HG03108 (cell line): ENCODE measurements around the gene RBMY1E.
"Not testable (repeated sequence)": the region's sequence is repeated elsewhere in the genome, so short reads cannot be mapped to it uniquely, and the experiment has no call there.

Experiments
- ATAC-seq: cut with Tn5 transposase; IDR thresholded peaks from one replicate; pipeline ENCODE4 v1.9.1; 2021; ENCODE audit warnings: moderate library complexity; ENCODE audit not compliant: unreplicated experiment

Gene RBMY1E

GRCh38 chrY:21917932-21918331, at the start of gene RBMY1E:
Gene RBMY1E (minus strand): TSS chrY:21918032. CDS start chrY:21916054, 1,978 bp downstream.
- ATAC-seq = not testable (repeated sequence)

GRCh38 chrY:21894426-21894825, 23.4 kb downstream of the RBMY1E start, which contains the start of gene RBMY1D:
Gene RBMY1D (minus strand): TSS chrY:21894526. CDS start chrY:21892513, 2,013 bp downstream.
- not testable (repeated sequence) for ATAC-seq

DNA sequence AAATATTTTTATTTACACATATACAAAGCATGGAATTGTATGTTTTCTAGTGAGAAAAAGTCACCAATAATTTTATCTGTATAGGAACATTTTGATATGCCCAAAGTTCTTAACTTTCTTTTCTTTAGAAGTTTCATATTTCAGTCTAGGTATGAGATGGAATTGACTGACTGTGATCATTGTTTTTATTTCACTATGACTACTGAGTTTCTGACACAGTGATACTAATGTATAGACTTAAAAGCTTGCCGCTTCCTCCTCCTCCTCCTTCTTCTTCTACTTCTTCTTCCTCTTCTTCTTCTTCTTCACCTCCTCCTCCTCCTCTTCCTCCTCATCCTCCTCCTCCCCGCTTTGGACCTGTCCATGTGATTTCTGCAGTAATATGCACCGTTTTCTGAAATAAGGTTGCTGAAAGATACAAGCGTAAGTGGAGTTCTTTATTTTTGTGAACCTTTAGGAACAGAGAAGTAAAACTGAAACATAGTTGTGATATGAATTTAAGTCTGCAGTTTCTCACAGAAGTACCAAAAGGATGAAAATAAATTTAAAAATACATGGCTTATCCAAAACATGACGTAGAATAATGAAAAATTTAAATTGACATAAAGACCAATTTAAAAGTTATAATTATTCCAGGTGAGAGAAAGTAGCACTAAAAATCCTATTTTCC, 48.3 kb downstream of the RBMY1E start:
- not testable (repeated sequence) for ATAC-seq
